Nucleus accumbens (tissue), 56 donors: ENCODE results near the gene ZDHHC24.
A peak's percentile ranks its signal among the peaks of the same experiment; 100 is the strongest.
"Not testable (repeated sequence)": the region's sequence is repeated elsewhere in the genome, so short reads cannot be mapped to it uniquely, and the experiment has no call there.

Experiments
- DNase-seq, 56 donors: peaks; one replicate each; lab custom pipeline; 2025; lab: John Stamatoyannopoulos, UW

Gene ZDHHC24, protein sequence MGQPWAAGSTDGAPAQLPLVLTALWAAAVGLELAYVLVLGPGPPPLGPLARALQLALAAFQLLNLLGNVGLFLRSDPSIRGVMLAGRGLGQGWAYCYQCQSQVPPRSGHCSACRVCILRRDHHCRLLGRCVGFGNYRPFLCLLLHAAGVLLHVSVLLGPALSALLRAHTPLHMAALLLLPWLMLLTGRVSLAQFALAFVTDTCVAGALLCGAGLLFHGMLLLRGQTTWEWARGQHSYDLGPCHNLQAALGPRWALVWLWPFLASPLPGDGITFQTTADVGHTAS

GRCh38 chr11:66545701-66546367, at the start of gene ZDHHC24:
TSS of gene ZDHHC24 (minus strand) at chr11:66546048. CDS start at chr11:66546003, 45 bp downstream.
- DNase-seq, result peak; percentile 36 to 97 (median 91)

DNA sequence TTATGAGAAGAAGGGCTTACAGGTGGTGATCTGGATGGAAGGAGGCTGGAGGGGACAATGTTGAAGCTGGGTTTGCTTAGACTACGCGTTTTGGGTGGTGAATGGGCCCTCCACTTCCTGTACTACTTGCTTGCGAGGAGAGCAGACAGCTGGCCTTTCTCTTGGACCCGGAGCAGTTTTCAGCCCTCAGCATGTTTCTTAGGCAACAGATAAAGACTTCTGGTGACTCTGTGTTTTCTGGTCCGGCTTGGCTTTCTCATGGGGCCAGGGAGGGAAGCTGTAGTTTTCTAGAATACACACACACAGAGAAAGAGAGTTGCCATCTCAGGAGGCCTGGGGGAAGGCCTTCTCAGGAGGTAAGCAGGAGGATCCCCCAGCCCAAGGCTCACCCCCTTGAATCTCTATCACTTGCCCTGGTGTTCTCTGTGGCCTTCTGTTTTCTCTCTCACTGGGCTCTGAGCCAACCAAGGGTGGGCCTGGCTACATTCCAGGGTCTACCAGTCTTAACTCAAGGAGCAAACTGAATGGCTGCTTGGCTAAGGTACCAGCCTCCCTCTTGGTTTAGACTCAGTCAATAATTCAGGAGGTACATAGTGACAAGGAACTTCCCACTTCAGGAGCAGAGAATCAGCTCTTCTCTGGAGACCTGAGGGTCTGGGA, 49.5 kb upstream of the ZDHHC24 start:
- DNase-seq, result peak in 15 of 56 donors; percentile 4 to 41 (median 21)

- no peak for DNase-seq
Measured at GRCh38 chr11:66593650-66594049, 47.8 kb upstream of the ZDHHC24 start.

DNA sequence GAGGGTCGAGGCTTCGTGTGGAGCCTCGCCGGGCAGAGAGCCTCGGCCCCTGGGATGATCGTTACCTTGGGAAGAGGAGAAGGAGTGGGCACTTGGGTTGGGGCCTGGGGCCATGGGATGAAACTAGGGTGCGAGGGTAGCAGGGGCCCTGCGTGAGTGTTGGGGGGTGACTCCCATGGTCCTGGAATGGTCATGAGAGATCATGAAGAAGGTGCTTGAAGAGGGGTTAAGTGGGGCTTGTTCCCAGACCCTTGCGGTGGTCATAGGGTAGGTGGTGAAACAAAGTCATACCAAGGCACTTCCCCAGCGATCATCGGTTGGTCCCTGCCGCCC, 47.4 kb upstream of the ZDHHC24 start:
- no peak for DNase-seq

DNA sequence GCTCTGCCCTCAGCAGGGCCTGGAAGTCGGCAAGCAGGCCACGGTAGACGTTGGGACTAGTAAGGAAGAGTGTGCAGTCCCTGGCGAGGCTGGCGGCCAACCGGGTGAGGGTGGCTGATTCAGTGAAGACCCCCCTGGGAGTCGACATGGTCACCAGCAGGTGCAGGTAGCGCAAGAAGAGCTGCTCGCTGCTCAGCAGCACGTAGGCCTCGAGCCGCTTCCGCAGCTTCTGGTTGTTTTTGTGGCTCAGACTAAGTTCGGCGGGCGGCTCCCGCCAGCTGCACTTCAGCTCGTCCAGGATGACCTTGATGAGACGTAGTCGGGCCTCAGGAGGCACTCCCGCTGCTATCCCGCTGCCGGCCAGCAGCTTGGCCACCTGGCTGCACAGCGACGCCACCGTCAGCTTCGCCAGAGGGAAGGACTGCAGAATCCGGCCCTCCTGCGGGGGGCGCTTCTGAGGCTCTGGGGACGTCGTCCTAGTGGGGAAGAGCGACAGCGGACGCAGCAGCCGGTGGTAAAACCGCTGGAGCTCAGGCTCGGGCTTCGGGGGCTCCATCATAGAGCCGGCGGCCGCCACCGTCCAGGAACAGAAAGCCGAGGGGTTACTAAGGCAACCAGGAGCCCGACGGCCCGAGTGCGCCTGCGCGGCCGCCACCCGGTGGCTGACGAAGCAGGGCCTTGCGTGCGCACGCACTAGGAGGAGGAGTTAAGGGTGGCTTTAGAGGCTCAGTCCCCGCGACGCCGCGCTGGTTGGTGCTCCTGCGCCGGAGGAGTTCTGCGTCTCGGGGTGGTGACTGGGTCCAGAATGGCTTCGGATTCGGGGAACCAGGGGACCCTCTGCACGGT, 46.8 kb upstream of the ZDHHC24 start, which contains the start of the genes CCDC87 and CCS:
TSS of gene CCDC87 (minus strand) at position 607 of the 846 bp plus-strand sequence. CDS start at position 559, 48 bp downstream.
TSS of gene CCS (plus strand) at position 729 of the 846 bp plus-strand sequence. CDS start at position 806, 77 bp downstream.
- peak; percentile 40 to 98 (median 90) for DNase-seq

- no peak for DNase-seq
Measured at GRCh38 chr11:66591175-66591574, 45.3 kb upstream of the ZDHHC24 start.

DNA sequence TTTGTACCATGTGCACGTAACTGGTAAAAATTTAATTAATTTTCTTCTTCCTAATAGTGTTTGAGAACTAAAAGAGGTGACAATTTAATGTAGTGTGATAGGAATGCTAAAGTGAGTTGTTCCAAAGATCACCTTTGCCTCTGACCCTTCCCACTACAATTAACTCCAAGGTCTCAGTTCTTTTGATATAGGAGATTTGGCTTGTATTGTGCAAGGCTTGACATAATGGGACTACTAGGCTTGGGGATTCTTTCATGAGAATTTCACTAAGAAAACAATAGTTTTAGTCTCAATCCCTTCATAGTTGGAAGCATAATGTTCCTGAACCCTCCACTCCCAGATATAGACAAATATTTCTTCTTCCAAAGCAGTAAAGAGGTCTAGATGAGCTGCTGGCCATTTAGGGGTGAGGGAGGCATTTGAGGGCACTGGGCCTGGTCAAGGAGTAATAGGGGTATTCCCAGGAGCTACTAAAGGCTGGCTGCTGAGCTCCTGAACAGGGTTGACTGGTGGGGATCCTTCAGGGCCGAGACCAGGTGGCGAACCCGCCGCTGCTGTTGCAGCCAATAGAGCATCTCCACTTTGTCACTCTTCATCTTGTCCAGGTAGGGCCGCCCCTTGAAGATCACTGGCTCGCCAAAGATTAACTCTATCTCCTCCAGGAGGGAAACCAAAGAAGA, 44.3 kb upstream of the ZDHHC24 start:
- no peak for DNase-seq

GRCh38 chr11:66589315-66589714, 43.5 kb upstream of the ZDHHC24 start:
- DNase-seq, result not testable (repeated sequence)

GRCh38 chr11:66586136-66586535, 40.3 kb upstream of the ZDHHC24 start:
- DNase-seq, result no peak

DNA sequence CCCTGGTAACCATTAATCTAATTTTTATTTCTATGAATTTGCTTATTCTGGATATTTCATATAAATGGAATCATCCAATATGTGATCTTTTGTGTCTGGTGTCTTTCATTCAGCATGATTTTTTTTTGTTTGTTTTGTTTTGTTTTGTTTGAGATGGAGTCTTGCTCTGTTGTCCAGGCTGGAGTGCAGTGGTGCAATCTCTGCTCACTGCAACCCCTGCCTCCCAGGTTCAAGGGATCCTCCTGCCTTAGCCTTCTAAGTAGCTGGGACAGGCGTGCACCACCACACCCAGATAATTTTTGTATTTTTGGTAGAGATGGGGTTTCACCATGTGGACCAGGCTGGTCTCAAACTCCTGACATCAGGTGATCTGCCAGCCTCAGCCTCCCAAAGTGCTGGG, 39.6 kb upstream of the ZDHHC24 start:
- DNase-seq, result not testable (repeated sequence)

GRCh38 chr11:66582565-66583147, 36.8 kb upstream of the ZDHHC24 start:
- DNase-seq, result not testable (repeated sequence)

- DNase-seq, result no peak
Measured at GRCh38 chr11:66581261-66581660, 35.4 kb upstream of the ZDHHC24 start.

DNA sequence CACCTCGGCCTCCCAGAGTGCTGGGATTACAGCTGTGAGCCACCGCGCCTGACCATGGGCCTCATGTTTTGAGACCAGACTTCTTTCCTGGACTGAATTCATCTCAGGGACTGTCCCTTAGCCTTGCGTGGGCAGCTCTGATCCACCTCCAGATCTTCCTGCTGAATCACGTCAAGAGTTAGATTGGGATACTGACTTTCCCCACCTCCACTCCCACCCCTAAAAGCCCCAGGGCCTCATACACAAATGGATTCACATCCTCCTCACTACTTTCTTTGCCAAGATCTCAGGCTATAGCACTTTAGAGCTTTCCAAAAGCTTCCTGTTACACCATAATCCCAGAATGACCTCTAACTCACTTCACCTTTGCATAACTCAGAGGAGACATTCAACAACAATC, 35.0 kb upstream of the ZDHHC24 start:
- no peak for DNase-seq

GRCh38 chr11:66579017-66579606, 33.3 kb upstream of the ZDHHC24 start:
- peak in 48 of 56 donors; percentile 13 to 87 (median 46) for DNase-seq

- DNase-seq, result no peak
Measured at GRCh38 chr11:66570850-66571180, 25.0 kb upstream of the ZDHHC24 start.

GRCh38 chr11:66570079-66570849, 24.4 kb upstream of the ZDHHC24 start:
- DNase-seq, result no peak

GRCh38 chr11:66569076-66569475, 23.2 kb upstream of the ZDHHC24 start:
- DNase-seq, result no peak
